Stimulated activated naive B cell treated with anti-CD40 and anti-IgM and Interleukin-4, amounts not matched to agents 10 μg/mL and 1 μg/mL and 100 μg/mL, for 72 hours (primary cell): ENCODE results near the gene TBC1D16.

Experiments used
- ATAC-seq, 2 donors: fragments of 150-1000 bp; cut with Tn5 transposase; replicated peaks; 2 replicates each; pipeline ENCODE4 v1.10.0; 2021; ENCODE audit warnings: moderate library complexity in 1 of 2
- DNase-seq: peaks from one replicate; pipeline ENCODE4 v3.0.0; 2021
- H3K27ac Mint-ChIP-seq: one replicate; pipeline ENCODE4 v1.8.0; 2022; ENCODE audit warnings: mild to moderate bottlenecking, mixed read lengths
- H3K27me3 Mint-ChIP-seq, 2 donors: one replicate each; pipeline ENCODE4 v1.8.0; 2022; ENCODE audit warnings: mixed read lengths in 2 of 2
- H3K36me3 Mint-ChIP-seq, 2 donors: one replicate each; pipeline ENCODE4 v1.8.0; 2022; ENCODE audit warnings: mixed read lengths in 2 of 2, mild to moderate bottlenecking in 1 of 2
- H3K4me1 Mint-ChIP-seq, 2 donors: one replicate each; pipeline ENCODE4 v1.8.0; 2022; ENCODE audit warnings: mixed read lengths in 2 of 2, mild to moderate bottlenecking in 1 of 2
- H3K4me3 Mint-ChIP-seq, 2 donors: one replicate each; pipeline ENCODE4 v1.8.0; 2022; ENCODE audit warnings: mild to moderate bottlenecking in 2 of 2, mixed read lengths in 2 of 2, moderate library complexity in 1 of 2
- H3K9me3 Mint-ChIP-seq, 2 donors: one replicate each; pipeline ENCODE4 v1.8.0; 2022; ENCODE audit warnings: mixed read lengths in 2 of 2, mild to moderate bottlenecking in 1 of 2

TBC1D16 gene

DNA sequence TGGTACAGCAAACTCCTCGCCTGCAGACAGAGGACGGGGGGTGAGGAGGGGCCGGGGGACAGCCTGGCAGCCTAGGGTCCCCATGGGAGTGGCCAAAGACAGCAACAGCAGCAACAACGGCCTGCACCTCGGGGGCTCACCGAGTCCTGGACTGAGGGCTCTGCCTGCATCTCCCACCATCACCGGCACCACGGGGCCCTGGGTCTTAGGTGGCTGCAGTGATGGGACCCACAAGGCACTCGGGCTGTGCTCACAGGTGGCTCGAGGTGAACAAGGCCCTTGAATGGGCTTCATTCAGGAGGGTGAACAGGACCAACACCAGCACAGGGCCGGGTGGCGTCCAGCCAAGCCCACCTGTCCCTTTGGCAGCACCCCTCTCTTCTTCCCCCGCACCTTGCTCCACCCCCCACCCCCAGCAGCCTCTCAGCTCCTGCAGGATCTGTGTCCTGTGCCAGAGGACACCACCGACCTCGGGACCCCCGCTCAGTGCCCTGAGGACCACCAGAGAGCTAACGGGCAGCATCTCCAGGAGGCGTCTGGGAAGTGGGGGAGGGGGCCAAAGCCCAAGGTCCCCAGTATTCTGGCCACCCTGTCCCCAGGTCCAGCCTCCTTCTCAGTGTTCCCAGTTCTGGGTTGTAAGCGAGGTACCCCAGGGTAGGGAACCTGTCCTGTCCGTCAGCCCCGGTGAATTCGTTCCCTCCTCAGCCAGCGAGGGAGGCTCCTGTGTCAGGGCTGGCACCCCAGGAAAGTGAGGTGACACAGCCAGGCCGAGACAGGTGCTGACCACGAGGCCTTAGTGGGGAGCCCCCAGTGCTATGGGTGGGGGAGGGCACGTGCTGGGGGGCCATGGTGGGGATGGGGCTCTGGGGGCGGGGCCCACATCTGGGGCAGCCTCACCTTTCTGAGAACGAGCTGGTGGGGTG is 94.3 kb downstream of the TBC1D16 start:
- Mint-ChIP-seq H3K36me3 (peaks cover 7% of the 10 kb centered on the region in 2 donors), H3K27ac (no peak overlapping the region), H3K4me3 (no peak overlapping the region), H3K4me1 (peaks cover 20 to 77% of the 10 kb centered on the region in 2 donors), H3K27me3 (peaks cover 0 to 30% of the 10 kb centered on the region in 2 donors), H3K9me3 (no peaks in the 10 kb centered on the region)
- DNase-seq = no peak
- ATAC-seq = no peak

DNA sequence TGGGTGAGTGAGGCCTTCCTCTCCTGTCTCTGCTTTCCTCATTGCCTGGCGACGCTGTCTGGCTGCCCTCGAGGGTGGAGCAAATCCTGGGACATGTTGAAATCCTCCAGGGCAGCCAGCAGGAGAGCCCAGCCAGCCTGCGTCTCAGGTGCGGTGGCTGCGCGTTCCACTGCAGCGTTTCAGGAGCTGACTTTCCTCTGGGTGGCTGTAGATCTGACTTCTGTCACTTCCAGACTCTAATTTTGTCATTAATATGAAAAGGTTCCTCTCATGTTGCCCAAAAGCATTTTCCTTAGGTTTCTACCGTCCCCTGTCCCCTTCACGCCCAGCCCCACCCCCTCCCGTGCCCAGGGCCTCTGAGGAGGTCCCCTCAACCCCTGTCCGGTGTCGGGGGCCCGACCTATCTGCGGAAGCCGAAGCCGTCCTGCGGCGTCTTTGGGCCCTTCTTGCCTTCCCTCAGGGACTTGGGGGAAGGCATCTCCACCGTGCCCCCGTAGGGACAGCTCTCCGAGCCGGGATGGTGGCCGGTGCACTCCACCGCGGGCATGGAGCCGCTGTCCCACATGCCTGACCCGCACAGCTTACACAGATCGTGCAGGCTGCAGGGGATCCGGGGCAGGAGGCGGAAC is 95.1 kb downstream of the TBC1D16 start:
- no peak overlapping the region for H3K4me3 Mint-ChIP-seq
- no peak overlapping the region for H3K27ac Mint-ChIP-seq
- peaks cover 26 to 77% of the 10 kb centered on the region in 2 donors for H3K4me1 Mint-ChIP-seq
- ATAC-seq (no peak), DNase-seq (no peak)
- H3K27me3 Mint-ChIP-seq = peaks cover 0 to 35% of the 10 kb centered on the region in 2 donors
- H3K9me3 Mint-ChIP-seq = no peaks in the 10 kb centered on the region
- H3K36me3 Mint-ChIP-seq = peaks cover 7% of the 10 kb centered on the region in 2 donors

DNA sequence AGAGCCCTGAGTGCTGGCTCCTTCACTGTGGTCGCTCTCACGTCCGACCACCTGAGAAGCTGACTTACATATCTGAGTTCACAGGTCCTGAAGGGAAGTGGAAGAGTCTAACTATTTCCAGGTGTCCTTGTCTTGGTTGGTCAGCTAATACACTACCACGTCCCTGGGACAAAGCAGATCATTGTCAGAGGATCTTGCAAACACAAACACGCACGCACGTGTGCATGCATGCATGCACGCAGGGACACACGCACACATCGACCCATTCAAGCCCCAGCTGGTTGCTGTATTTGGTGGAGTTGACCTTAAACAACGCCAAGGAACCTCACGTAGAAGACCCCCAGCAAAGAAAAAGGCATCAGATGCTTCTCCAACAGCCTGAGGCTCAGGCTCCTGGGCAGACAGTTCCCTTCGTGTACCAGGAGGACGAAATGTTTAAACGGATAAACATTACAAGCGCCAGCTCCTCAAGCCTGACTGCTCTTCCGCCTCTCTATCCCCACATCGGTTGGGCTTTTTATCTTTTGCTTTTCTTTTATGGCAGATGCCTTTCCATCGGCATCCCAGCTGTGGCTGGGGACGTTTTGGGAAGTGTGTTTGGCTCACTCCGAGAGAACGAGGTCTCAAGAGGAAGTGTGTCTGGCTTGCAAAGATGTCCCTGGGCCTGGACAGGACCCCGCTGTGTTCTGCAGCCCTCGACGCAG is 95.8 kb downstream of the TBC1D16 start:
- DNase-seq (no peak), ATAC-seq (no peak)
- H3K9me3 Mint-ChIP-seq = no peaks in the 10 kb centered on the region
- peaks cover 26 to 84% of the 10 kb centered on the region in 2 donors for H3K4me1 Mint-ChIP-seq
- peaks cover 7% of the 10 kb centered on the region in 2 donors for H3K36me3 Mint-ChIP-seq
- no peak overlapping the region for H3K27ac Mint-ChIP-seq
- H3K4me3 Mint-ChIP-seq = no peak overlapping the region
- H3K27me3 Mint-ChIP-seq = peaks cover 0 to 35% of the 10 kb centered on the region in 2 donors

DNA sequence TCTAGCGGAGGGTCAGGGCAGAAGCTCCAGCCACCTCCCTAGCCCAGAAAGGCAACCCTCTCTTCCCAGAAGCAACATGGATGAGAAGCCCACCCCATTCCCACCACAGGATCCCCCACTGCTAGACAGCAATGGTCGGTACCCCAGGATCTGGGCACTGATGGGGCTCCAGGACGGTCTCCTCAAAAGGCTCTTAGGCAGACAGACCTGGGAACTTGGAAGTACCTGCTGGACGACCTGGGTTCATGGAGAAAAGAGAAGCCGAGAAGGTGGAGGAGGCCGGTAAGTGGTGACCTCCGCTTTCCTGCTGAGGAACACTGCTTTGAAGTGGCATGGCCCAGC is 96.6 kb downstream of the TBC1D16 start:
- Mint-ChIP-seq H3K36me3 (peaks cover 2 to 6% of the 10 kb centered on the region in 2 donors), H3K4me3 (no peak overlapping the region), H3K9me3 (no peaks in the 10 kb centered on the region), H3K4me1 (peaks cover 32 to 86% of the 10 kb centered on the region in 2 donors), H3K27ac (no peak overlapping the region), H3K27me3 (peaks cover 0 to 42% of the 10 kb centered on the region in 2 donors)
- ATAC-seq (no peak), DNase-seq (no peak)

DNA sequence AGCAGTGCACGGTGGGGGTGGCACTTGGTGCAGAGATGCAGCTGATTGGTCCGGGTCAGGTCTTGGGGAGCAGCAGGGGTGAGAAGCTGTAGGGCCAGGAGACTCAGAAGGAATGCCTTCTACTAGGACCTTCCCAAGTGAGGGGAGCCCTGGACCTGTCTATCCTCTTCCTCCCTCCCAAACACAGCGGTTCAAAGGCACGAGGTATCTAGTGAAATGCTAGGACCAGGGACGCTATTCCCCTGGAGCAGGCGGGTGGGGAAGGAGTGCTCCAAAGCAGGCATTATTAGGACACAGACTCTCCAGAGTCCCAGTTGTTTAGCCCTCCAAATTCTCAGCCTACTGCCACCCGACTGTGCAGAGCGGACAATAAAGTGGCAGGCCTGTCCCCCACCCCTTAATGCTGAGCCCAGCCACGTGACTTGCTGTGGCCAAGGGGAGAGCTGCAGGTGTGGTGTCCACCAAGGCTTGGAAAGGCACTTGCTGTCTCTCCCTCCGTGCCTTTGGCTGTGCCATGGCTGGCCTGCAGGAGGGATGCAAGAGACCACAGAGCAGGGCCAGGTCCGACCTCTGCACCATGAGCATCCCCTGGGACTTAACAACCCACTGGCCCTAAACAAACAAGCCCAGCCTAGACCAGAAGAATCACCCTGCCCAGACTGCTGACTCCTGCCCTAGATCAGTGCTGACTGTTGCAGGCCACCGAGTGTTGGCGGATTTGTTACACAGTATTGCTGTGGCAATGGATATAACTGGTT is 97.2 kb downstream of the TBC1D16 start:
- DNase-seq (no peak), ATAC-seq (no peak)
- Mint-ChIP-seq H3K9me3 (no peaks in the 10 kb centered on the region), H3K4me1 (peaks cover 38 to 90% of the 10 kb centered on the region in 2 donors), H3K27ac (no peak overlapping the region), H3K36me3 (peaks cover 0 to 5% of the 10 kb centered on the region in 2 donors), H3K27me3 (peaks cover 0 to 47% of the 10 kb centered on the region in 2 donors), H3K4me3 (no peak overlapping the region)

DNA sequence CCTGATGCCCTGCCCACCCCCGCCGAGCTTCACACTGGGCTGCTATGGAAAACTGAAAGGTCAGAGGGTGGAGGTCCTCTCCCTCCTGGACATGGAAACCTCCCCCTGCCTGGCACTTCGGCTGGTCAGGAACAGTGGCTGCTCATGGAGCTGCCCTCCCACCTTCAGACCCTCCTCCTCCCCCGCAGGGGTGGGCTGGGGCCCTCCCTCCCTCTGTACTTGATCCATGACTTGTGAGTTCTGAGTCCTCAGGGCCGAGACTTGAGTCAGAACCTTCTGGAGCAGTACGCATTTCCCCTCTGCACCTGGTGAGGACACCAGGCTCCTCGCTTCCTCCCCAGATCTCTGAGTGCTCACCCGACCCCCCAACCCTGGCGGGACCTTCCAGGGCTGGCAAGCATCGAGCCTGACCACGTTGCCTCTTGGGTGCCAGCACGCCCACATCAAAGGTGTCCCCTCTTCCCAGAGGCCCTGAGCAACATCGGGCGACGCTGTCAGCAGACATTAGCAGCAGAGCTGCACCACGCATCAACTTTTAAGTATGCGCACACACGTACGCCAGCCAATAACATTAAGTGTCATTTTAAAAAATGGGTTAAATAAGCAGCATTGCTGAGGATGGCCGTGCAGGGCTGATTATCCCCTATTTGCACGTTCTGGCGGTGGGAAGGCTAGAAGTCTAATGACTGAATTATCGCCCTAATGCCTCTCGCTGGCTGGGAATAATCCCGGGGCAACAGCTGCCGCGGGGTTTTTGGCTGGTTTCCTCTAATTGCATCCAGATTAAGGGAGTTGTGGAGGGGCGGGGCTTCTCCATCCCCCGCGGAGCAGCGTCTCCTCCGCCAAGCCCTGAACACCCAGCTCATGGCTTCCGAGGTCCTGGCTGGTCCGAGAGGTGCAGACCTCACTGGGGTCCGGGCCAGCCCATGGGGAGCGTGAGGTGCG is 98.0 kb downstream of the TBC1D16 start:
- peak; percentile 55 to 69 for ATAC-seq
- H3K4me3 Mint-ChIP-seq = peak overlapping the region; percentile 55 to 63

DNA sequence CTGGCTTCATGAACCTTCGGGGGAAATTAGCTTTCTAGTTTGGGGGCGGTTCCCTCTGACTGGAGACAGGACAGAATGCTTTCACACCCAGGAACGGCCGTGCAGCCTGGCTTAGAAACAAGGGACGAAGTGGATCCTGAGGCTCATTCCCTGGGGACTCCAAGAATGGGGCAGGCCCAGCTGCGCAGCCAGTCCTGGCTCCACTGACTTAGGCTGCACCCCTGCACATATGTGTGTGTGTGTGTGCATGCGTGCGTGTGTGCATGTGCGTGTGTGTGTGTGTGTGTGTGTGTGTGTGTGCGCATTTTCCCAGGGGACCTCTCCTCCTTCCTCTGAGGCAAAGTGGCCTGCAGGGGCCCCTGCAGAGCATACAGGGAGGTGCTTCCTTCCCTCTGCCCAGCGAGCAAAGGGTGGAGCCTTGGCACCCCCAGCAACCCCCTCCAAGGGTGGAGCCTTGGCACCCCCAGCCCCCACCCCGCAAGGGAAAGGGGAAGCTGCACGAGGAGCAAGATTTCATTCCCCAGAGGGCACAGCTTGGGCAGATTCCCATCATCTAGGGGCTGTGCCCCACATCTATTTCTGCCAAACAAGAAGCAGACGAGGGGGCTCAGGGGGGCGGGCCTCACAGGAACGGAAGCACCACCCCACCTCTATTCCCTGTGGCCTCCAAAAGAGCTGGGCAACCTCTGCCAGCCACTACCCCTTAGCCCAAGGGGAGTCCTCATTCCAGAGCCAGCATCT is 98.9 kb downstream of the TBC1D16 start:
- DNase-seq = no peak
- Mint-ChIP-seq H3K27ac (peak overlapping the region; percentile 37), H3K27me3 (peaks cover 0 to 51% of the 10 kb centered on the region in 2 donors), H3K4me1 (peaks cover 43 to 94% of the 10 kb centered on the region in 2 donors), H3K36me3 (no peaks in the 10 kb centered on the region), H3K9me3 (no peaks in the 10 kb centered on the region), H3K4me3 (peak overlapping the region in 1 of 2 donors; percentile 63)
- peak; percentile 37 for ATAC-seq

More for the DNA sequence above, 98.0 kb downstream of the TBC1D16 start:
- H3K9me3 Mint-ChIP-seq = no peaks in the 10 kb centered on the region
- peaks cover 41 to 92% of the 10 kb centered on the region in 2 donors for H3K4me1 Mint-ChIP-seq
- no peak for DNase-seq
- peaks cover 0 to 51% of the 10 kb centered on the region in 2 donors for H3K27me3 Mint-ChIP-seq
- no peaks in the 10 kb centered on the region for H3K36me3 Mint-ChIP-seq
- H3K27ac Mint-ChIP-seq = peak overlapping the region; percentile 32

DNA sequence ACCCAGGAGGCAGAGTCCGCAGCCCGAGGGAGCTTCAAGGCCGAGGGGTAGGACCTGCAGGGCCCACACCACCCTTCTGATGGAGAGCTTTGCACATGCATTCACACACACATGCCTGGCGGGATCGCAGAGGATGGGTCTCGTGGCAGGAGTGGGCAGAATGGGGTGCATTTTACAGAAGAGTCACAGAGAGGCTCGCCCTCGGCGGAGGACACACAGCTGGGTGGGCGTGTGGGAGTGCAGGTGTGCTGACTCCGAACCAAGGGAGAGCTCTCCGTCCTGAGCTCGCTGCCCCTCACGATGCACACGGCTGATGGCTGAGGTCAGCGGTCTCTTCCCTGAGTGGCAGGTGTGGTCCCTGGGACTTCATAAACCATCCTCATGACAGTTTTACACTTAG is 99.6 kb downstream of the TBC1D16 start:
- Mint-ChIP-seq H3K36me3 (no peaks in the 10 kb centered on the region), H3K4me3 (peak overlapping the region in 1 of 2 donors; percentile 63), H3K9me3 (no peaks in the 10 kb centered on the region), H3K27ac (no peak overlapping the region), H3K4me1 (peaks cover 48 to 96% of the 10 kb centered on the region in 2 donors), H3K27me3 (peaks cover 0 to 51% of the 10 kb centered on the region in 2 donors)
- no peak for ATAC-seq
- no peak for DNase-seq

DNA sequence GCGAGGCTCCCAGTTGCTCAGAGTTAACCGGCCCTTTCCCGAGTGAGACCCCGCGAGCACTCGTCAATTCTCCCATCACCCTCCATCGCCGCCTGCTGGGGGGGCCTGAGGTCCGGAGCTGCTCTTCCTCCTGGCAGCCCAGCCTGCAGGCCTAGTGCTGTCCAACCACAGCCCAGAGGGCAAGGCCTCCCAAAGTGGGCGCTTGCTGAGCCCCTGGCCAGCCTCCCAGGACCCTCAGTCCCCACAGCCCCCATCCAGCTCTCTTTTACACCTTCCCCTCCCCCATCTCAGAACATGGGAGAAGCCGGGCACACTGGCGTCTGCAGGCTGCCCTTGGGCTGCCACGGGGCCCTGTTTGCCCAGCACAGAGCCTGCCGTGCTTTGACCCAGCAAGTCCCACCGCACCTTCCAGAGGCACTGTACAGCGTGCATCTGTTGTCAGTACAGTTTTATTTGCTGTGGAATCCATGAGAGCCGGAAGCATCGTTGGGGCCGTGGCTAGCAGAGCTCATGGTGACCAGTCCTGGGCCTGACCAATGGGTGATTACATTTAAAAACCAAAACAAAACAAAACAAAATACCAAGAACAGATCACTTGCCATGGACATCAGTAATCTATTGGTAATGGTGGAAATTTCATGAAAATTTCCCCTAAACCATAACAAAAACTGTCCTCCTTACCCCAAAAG is 100.3 kb downstream of the TBC1D16 start:
- Mint-ChIP-seq H3K27ac (no peak overlapping the region), H3K36me3 (no peaks in the 10 kb centered on the region), H3K4me3 (no peak overlapping the region), H3K4me1 (peaks cover 52 to 100% of the 10 kb centered on the region in 2 donors), H3K9me3 (no peaks in the 10 kb centered on the region), H3K27me3 (peaks cover 0 to 49% of the 10 kb centered on the region in 2 donors)
- DNase-seq = no peak
- ATAC-seq = no peak

DNA sequence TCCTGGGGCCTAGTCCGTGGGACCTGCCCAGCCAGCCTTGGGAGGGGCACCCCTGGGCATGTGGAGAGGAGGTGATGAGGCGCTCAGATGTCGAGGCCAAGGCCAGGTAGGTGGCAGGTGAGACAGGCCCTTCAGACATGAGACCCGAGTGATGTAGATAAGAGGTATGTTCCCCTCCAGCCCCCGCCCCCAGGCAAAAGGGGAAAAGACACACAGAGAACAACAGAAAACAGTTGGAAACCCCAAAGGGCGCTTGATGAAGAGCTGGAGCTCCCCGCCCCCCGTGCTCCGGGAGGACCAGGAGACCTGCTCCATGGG is 101.1 kb downstream of the TBC1D16 start:
- no peak for DNase-seq
- H3K36me3 Mint-ChIP-seq = no peaks in the 10 kb centered on the region
- H3K9me3 Mint-ChIP-seq = no peaks in the 10 kb centered on the region
- H3K4me1 Mint-ChIP-seq = peaks cover 52 to 92% of the 10 kb centered on the region in 2 donors
- no peak for ATAC-seq
- no peak overlapping the region for H3K27ac Mint-ChIP-seq
- no peak overlapping the region for H3K4me3 Mint-ChIP-seq
- peaks cover 6 to 42% of the 10 kb centered on the region in 2 donors for H3K27me3 Mint-ChIP-seq

DNA sequence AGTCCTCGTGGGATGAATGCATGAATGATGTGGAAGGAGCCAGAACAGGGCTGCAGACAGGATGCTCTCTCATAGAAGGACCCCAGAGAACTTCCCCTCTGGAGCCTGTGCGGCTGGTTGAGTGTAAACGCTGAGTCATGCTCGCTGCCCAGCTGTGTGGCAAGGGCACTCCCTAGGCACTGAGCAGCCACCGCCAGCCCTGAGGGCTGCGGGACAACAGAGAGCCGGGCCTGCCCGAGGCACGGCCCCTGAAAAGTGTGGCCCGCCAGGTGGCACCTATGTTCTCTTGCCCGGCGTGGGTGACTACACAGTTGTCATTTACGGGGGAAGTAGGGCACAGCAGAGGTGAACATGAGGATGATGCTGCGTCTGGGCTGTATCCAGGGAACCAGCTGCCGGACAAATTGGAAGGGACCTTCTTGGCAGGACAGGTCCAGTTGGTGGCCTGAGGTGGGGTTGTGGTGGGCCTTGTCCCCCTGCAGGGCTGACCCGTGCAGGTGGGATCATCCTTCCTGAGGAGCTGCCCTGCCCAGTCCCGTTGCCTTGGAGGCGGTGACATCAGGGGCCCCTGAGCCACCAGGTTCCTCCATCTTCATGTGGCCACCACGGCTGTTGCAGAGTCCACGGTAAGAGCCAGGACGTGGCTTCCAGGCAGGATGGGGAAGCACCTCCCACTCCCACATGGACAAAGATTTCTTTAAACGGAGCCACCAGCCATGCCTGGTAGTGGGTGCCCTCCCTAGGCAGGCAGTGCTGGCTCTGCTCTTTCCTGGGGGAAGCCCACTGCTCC is 101.6 kb downstream of the TBC1D16 start:
- DNase-seq (no peak), ATAC-seq (peak; percentile 30 to 41)
- no peaks in the 10 kb centered on the region for H3K36me3 Mint-ChIP-seq
- peak overlapping the region; percentile 9 to 39 for H3K4me3 Mint-ChIP-seq
- no peaks in the 10 kb centered on the region for H3K9me3 Mint-ChIP-seq
- H3K27ac Mint-ChIP-seq = peak overlapping the region; percentile 47
- H3K4me1 Mint-ChIP-seq = peaks cover 52 to 90% of the 10 kb centered on the region in 2 donors
- H3K27me3 Mint-ChIP-seq = peaks cover 9 to 38% of the 10 kb centered on the region in 2 donors
